NCI-H526 treated with DMSO at 0.1 percent for 48 hours (cell line): ENCODE data around the gene SGSM2.

ENCODE experiments used
- DNase-seq: peaks from one replicate; lab custom pipeline; 2025; lab: John Stamatoyannopoulos, UW

Gene SGSM2

DNA sequence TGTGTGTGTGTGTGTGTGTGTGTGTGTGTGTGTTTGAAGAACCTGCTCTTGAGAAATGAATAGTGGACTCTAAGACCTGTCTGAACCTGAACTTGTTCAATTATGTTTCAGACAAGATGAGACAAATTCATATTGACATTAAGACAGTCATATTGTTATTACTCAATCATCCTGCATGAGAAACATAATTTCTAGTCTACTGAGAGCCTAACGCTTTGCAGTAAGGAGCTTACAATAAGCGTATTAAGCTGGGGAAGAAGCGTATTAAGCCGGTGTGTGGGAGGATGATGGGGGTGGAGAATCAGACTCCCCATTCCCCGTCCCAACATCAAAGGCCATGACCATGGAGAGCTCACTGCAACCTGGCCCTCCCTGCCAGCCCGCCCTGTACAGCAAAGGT lies 86.0 kb downstream of the SGSM2 start:
- no peak for DNase-seq

DNA sequence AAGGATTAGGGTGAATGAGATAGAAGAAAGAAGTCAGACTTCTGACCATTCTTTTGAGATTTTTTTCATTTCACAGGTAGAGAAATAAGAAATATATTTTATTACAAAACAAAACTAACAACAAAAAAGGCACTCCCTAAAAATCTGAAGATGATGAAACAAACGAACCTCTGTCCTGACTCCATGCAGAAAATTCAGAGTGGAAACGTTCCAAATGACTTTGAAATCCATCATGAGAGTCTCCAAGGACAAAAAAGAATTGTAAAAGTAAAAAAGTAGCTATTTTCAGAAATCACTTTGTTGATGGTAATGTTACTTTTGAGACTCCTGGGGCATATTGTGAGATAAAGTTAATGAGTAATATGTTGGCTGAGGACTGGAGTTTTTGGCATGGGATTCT lies 89.9 kb downstream of the SGSM2 start:
- no peak for DNase-seq

DNA sequence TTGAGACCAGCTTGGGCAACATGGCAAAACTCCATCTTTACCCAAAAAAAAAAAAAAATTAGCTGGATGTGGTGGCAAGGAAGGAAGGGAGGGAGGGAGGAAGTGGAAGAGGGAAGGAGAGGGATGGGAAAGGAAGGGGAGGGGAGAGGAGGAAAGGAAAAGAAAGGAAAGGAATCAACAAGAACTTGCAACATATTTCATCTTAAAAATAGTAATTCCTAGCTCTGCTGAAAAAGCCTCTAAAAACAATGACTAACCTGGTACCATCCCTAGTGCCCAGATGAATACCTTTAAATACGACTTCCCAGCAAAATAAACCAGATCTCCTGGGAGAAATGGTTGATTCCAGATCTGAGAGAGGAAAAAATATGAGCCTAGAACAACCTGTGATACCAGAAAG lies 90.6 kb downstream of the SGSM2 start:
- DNase-seq = no peak
